Caco-2 (cell line): ENCODE data around the gene PDCD4. TPM values are rescaled to one million over a fixed set of nuclear protein-coding genes. Genes with fewer than 3 reads are reported as not detected.

Experiments
- BruUV-seq: library from RNA; stranded (reverse); fragments of 400-500 nt; replicated peaks from 2 replicates; lab custom pipeline; 2021; lab: Mats Ljungman, UMichigan
- CTCF ChIA-PET: fragments of 300-600 bp; sonication (Branson Sonifier 250); formaldehyde crosslinking; loops from one replicate; lab custom pipeline; 2022; ENCODE audit warnings: antibody characterized with exemption; lab: Charles Lee
- POLR2A ChIA-PET: fragments of 300-600 bp; sonication (Branson Sonifier 250); formaldehyde crosslinking; loops from one replicate; lab custom pipeline; 2022; ENCODE audit warnings: antibody characterized with exemption; lab: Charles Lee
- DNase-seq, 2 experiments: peaks; one replicate each; pipeline versions ENCODE4 v3.0.0 to v3.0.0-alpha.2; 2020 to 2022
- H3K27me3 ChIP-seq: replicated peaks from 2 replicates; pipeline ENCODE4 v1.6.0; 2011; ENCODE audit warnings: low read length; ENCODE audit not compliant: control insufficient read depth, insufficient read depth
- H3K36me3 ChIP-seq: 2 replicates; pipeline ENCODE4 v1.5.1; 2011; ENCODE audit warnings: low read length; ENCODE audit not compliant: control insufficient read depth, insufficient read depth
- H3K4me1 ChIP-seq: fragments of 250-450 bp; sonication (Bioruptor Pico); 2 replicates; pipeline ENCODE4 v1.5.1; 2020; ENCODE audit warnings: mild to moderate bottlenecking
- H3K4me3 ChIP-seq: 2 replicates; pipeline ENCODE4 v1.5.1; 2011; ENCODE audit warnings: low read depth, mild to moderate bottlenecking, control low read depth, low read length
- H3K9me3 ChIP-seq: fragments of 250-450 bp; sonication (Bioruptor Pico); 2 replicates; pipeline ENCODE4 v1.5.1; 2020; ENCODE audit warnings: mild to moderate bottlenecking, moderate library complexity
- H3K27ac Mint-ChIP-seq: one replicate; pipeline ENCODE4 v1.8.0; 2022; ENCODE audit warnings: mixed read lengths; ENCODE audit not compliant: unreplicated experiment
- H3K27me3 Mint-ChIP-seq: one replicate; pipeline ENCODE4 v1.8.0; 2022; ENCODE audit warnings: mixed read lengths; ENCODE audit not compliant: insufficient read depth, unreplicated experiment
- H3K36me3 Mint-ChIP-seq: one replicate; pipeline ENCODE4 v1.8.0; 2022; ENCODE audit warnings: mild to moderate bottlenecking, mixed read lengths; ENCODE audit not compliant: insufficient read depth, unreplicated experiment
- H3K4me1 Mint-ChIP-seq: one replicate; pipeline ENCODE4 v1.8.0; 2022; ENCODE audit warnings: low read depth, mixed read lengths; ENCODE audit not compliant: unreplicated experiment
- H3K4me3 Mint-ChIP-seq: one replicate; pipeline ENCODE4 v1.8.0; 2022; ENCODE audit warnings: mild to moderate bottlenecking, moderate library complexity, mixed read lengths; ENCODE audit not compliant: unreplicated experiment
- H3K9me3 Mint-ChIP-seq: one replicate; pipeline ENCODE4 v1.8.0; 2022; ENCODE audit warnings: mixed read lengths; ENCODE audit not compliant: unreplicated experiment
- intact Hi-C: fragments of 100-400 bp; cut with micrococcal nuclease; formaldehyde crosslinking; loops from one replicate; pipeline ENCODE4 v1.10.0; 2022; ENCODE audit not compliant: unreplicated experiment
- total RNA-seq: library from RNA; stranded (reverse); gene quantifications from 2 replicates; pipeline ENCODE4 v1.2.3, GENCODE V29; 2022
- TF ChIP-seq, protein P1 (sequence below), 2 experiments: fragments of 200-600 bp in 1 of 2; IDR thresholded peaks; 1 replicate in 1 of 2; 2 replicates in 1 of 2; pipeline versions ENCODE4 v1.5.1 to v1.8.0; 2011 to 2022; ENCODE audit warnings: antibody characterized with exemption in 1 of 2, control low read depth in 1 of 2, inconsistent platforms in 1 of 2, low read depth in 1 of 2, low read length in 1 of 2, mild to moderate bottlenecking in 1 of 2, moderate library complexity in 1 of 2; ENCODE audit not compliant: insufficient read depth in 1 of 2, severe bottlenecking in 1 of 2, unreplicated experiment in 1 of 2

The PDCD4 gene
- total RNA-seq, 1 experiment from 2014 or later, result 66.1 TPM

DNA sequence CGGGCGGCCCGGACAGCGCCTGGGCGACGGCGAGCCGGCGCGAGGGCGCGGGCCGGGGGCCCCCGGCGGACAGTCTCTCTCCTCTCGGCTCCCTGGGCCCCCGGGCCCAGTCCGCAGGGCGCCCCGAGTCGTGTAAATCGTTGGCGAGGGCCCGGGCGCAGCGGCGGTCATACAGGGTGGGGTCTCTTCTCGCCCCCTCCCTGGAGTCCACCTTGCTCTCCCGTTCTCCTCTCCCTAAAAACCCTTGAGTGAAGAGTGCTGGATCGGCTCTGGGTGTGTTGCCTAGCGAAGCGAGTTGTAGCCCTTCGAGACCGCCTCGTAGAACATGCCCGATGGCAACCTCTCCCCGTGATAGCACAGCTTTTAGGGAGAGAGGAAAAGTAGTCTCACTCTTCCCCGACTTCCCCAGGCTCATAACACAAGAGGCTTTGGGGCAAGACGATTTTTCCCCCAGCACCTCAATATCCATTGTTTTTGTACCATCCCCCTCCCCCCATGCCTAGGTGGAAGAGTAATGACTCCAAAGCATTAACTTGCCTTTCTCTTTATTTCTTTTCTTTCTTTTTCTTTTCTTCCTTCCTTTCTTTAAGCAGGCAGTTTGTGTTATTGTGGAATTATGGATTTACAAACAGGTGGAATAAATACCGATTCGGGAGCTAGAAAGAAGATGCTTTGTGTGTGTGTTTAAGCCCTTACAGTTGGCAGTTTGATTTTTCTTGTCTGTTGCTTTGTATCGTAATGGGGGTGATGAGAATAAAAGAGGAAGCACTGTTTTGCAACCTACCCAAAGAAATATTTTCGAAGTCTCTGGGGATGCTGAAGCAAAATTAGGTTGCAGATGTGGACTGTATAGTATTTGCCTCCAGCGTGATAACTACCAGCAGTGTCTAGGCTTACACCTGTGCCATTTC lies 48.5 kb downstream of the PDCD4 start:
- no peaks in the 10 kb centered on the region for H3K9me3 ChIP-seq
- ChIA-PET POLR2A (no interaction called here), CTCF (no interaction called here)
- H3K27me3 Mint-ChIP-seq, result no peaks in the 10 kb centered on the region
- no TSS peak for BruUV-seq
- H3K9me3 Mint-ChIP-seq, result no peaks in the 10 kb centered on the region
- intact Hi-C loops, result loop anchor here (1.0 to 10.0 kb wide), 4 partner anchors 49 to 615 kb away; partner anchors contain the start of genes PDCD4 and SMNDC1
- peaks cover 13% of the 10 kb centered on the region for H3K36me3 Mint-ChIP-seq
- peak overlapping the region; percentile 83 for H3K4me3 ChIP-seq
- peaks cover 21% of the 10 kb centered on the region for H3K4me1 Mint-ChIP-seq
- peak overlapping the region; percentile 100 for H3K27ac Mint-ChIP-seq
- TF ChIP-seq, protein P1, sequence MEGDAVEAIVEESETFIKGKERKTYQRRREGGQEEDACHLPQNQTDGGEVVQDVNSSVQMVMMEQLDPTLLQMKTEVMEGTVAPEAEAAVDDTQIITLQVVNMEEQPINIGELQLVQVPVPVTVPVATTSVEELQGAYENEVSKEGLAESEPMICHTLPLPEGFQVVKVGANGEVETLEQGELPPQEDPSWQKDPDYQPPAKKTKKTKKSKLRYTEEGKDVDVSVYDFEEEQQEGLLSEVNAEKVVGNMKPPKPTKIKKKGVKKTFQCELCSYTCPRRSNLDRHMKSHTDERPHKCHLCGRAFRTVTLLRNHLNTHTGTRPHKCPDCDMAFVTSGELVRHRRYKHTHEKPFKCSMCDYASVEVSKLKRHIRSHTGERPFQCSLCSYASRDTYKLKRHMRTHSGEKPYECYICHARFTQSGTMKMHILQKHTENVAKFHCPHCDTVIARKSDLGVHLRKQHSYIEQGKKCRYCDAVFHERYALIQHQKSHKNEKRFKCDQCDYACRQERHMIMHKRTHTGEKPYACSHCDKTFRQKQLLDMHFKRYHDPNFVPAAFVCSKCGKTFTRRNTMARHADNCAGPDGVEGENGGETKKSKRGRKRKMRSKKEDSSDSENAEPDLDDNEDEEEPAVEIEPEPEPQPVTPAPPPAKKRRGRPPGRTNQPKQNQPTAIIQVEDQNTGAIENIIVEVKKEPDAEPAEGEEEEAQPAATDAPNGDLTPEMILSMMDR (IDR thresholded peaks at IDR 0.05; ENCODE audit: insufficient read depth in 1 of 2, low read depth in 1 of 2, low read length in 1 of 2, severe bottlenecking in 1 of 2, unreplicated experiment in 1 of 2), result no peak
- no peaks in the 10 kb centered on the region for H3K36me3 ChIP-seq
- H3K4me1 ChIP-seq, result peaks cover 12% of the 10 kb centered on the region; the same call in 1 of the 2 replicates
- H3K27me3 ChIP-seq, result no peaks in the 10 kb centered on the region
- peak; percentile 56 to 59 for DNase-seq
- H3K4me3 Mint-ChIP-seq, result peak overlapping the region; percentile 79

DNA sequence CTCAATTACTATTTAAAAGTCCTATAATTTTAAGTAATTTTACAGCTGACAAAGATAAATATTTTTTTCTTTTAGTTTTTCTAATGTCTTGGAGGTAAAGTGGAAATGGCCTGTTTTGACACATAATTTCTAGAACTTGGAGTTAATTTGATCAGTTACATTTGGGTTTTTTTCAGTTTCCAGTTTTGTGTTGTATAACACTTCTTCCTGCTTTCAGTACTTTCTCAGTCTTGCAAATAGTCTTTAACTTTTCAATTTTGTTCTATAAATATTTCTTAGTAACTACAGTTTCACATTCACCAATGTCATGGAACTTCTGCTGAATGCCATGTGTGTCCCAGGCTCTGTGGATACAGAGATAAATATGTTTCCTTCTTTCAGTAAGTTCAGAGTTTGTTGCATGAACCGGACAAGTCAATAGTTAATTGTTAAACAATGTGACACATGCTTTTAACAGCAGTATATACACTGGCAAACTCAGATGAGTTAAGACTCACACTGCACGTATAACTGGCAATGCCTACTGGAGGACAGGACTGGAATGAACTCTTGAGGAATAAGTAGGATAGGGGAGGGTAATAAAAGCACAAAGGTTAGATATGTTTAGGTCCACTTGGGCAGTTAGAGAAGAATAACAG lies 52.2 kb downstream of the PDCD4 start:
- H3K4me3 Mint-ChIP-seq, result no peak overlapping the region
- Histone ChIP-seq H3K36me3 (no peaks in the 10 kb centered on the region), H3K9me3 (no peaks in the 10 kb centered on the region), H3K4me3 (no peak overlapping the region), H3K4me1 (peaks cover 7% of the 10 kb centered on the region; the same call in 1 of the 2 replicates), H3K27me3 (no peaks in the 10 kb centered on the region)
- ChIA-PET POLR2A (no interaction called here), CTCF (no interaction called here)
- peaks cover 7% of the 10 kb centered on the region for H3K4me1 Mint-ChIP-seq
- H3K36me3 Mint-ChIP-seq, result peaks cover 2% of the 10 kb centered on the region
- TF ChIP-seq, protein P1 (IDR thresholded peaks at IDR 0.05; ENCODE audit: insufficient read depth in 1 of 2, low read depth in 1 of 2, low read length in 1 of 2, severe bottlenecking in 1 of 2, unreplicated experiment in 1 of 2), result no peak
- no peaks in the 10 kb centered on the region for H3K9me3 Mint-ChIP-seq
- BruUV-seq, result no TSS peak
- no peaks in the 10 kb centered on the region for H3K27me3 Mint-ChIP-seq
- DNase-seq, result no peak
- intact Hi-C loops, result no loop called here
- H3K27ac Mint-ChIP-seq, result peak overlapping the region; percentile 50

DNA sequence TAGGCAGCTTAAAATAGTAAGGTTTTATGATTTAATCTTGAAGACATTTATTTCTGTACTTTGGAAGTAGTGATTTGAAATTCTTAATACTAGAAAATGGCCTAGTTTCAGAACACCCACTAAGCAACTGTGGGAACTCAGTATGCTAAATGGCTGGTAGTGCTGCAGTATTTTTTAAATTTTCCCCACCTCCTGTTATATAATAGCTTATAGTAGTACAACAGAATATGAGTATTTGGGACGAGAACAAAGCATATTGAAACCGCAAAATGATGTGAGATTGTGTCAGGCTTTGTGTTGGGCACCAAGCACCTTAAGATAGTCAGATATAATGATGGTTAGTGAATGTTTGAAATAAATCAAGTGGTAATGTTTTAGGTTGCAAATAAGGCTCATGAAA lies 55.7 kb downstream of the PDCD4 start:
- no peaks in the 10 kb centered on the region for H3K36me3 ChIP-seq
- H3K27me3 ChIP-seq, result no peaks in the 10 kb centered on the region
- TF ChIP-seq, protein P1 (IDR thresholded peaks at IDR 0.05; ENCODE audit: insufficient read depth in 1 of 2, low read depth in 1 of 2, low read length in 1 of 2, severe bottlenecking in 1 of 2, unreplicated experiment in 1 of 2), result no peak
- intact Hi-C loops, result no loop called here
- Mint-ChIP-seq H3K4me3 (no peak overlapping the region), H3K27ac (no peak overlapping the region), H3K4me1 (peaks cover 7% of the 10 kb centered on the region), H3K9me3 (no peaks in the 10 kb centered on the region), H3K36me3 (no peaks in the 10 kb centered on the region), H3K27me3 (no peaks in the 10 kb centered on the region)
- DNase-seq, result no peak
- BruUV-seq, result no TSS peak
- H3K4me1 ChIP-seq, result peaks cover 2% of the 10 kb centered on the region; the same call in 1 of the 2 replicates
- ChIA-PET CTCF (no interaction called here), POLR2A (no interaction called here)
- no peaks in the 10 kb centered on the region for H3K9me3 ChIP-seq
- no peak overlapping the region for H3K4me3 ChIP-seq
